HUDEP-2 (cell line): ENCODE results near the gene SOX2.

Experiments used
- DNase-seq, 76 experiments: peaks; one replicate each; lab custom pipeline; 2025; ENCODE audit not compliant: unreplicated experiment in 76 of 76; lab: John Stamatoyannopoulos, UW

Gene SOX2

GRCh38 chr3:181711325-181712135, at the start of gene SOX2:
Gene SOX2 (plus strand): TSS chr3:181711925. CDS start chr3:181712361, 436 bp downstream.
- peak in 35 of 76 experiments; percentile 8 to 76 (median 46) for DNase-seq

GRCh38 chr3:181683563-181683962, 28.2 kb upstream of the SOX2 start:
- DNase-seq, result no peak

- no peak for DNase-seq
These were observed 24.5 kb upstream of the SOX2 start for GRCh38 chr3:181687190-181687589.

GRCh38 chr3:181687731-181688130, 24.0 kb upstream of the SOX2 start:
- no peak for DNase-seq

GRCh38 chr3:181689546-181689945, 22.2 kb upstream of the SOX2 start:
- DNase-seq, result no peak

GRCh38 chr3:181690769-181691168, 21.0 kb upstream of the SOX2 start:
- DNase-seq, result no peak

- DNase-seq, result no peak
These were observed 19.8 kb upstream of the SOX2 start for GRCh38 chr3:181691901-181692300.

GRCh38 chr3:181692311-181693145, 19.2 kb upstream of the SOX2 start:
- no peak for DNase-seq

- no peak for DNase-seq
These were observed 18.4 kb upstream of the SOX2 start for GRCh38 chr3:181693280-181693679.

GRCh38 chr3:181694805-181695660, 16.7 kb upstream of the SOX2 start:
- DNase-seq, result peak in 32 of 76 experiments; percentile 7 to 71 (median 46)

- DNase-seq, result peak in 14 of 76 experiments; percentile 9 to 71 (median 36)
These were observed 15.8 kb upstream of the SOX2 start for GRCh38 chr3:181695661-181696491.

GRCh38 chr3:181696626-181697230, 15.0 kb upstream of the SOX2 start:
- no peak for DNase-seq

- DNase-seq, result peak in 42 of 76 experiments; percentile 2 to 89 (median 58)
These were observed 13.3 kb upstream of the SOX2 start for GRCh38 chr3:181698263-181698954.

GRCh38 chr3:181699171-181699903, 12.4 kb upstream of the SOX2 start:
- peak in 47 of 76 experiments; percentile 4 to 87 (median 61) for DNase-seq

GRCh38 chr3:181700168-181701087, 11.3 kb upstream of the SOX2 start:
- peak in 63 of 76 experiments; percentile 4 to 86 (median 53) for DNase-seq

GRCh38 chr3:181701096-181701495, 10.6 kb upstream of the SOX2 start:
- no peak for DNase-seq
